GM23338 (cell line): ENCODE data around the gene PTPN9. TPM values are rescaled to one million over a fixed set of nuclear protein-coding genes. Genes with fewer than 3 reads are reported as not detected.

Experiments
- ATAC-seq: fragments of 200-7000 bp; cut with Tn5 transposase; 3 replicates; pipeline ENCODE4 v1.9.1; 2020
- DNase-seq: peaks from one replicate; pipeline ENCODE4 v3.0.0-alpha.2; 2015; ENCODE audit warnings: low spot score
- H2AFZ ChIP-seq: fragments of 200-600 bp; sonication (generic); 2 replicates; pipeline ENCODE4 v1.8.0; 2016; ENCODE audit warnings: antibody characterized with exemption, mild to moderate bottlenecking, moderate library complexity
- H3F3A ChIP-seq: fragments of 200-600 bp; sonication (generic); replicated peaks from 2 replicates; pipeline ENCODE4 v1.8.0; 2017; ENCODE audit warnings: antibody characterized with exemption, mixed run types, low read depth
- H3K27ac ChIP-seq: fragments of 200-600 bp; sonication (generic); 2 replicates; pipeline ENCODE4 v1.6.1; 2016; ENCODE audit warnings: low read depth
- H3K27me3 ChIP-seq: fragments of 200-600 bp; sonication (generic); 2 replicates; pipeline ENCODE4 v1.8.0; 2016; ENCODE audit warnings: mild to moderate bottlenecking, mixed run types, moderate library complexity; ENCODE audit not compliant: insufficient read depth
- H3K36me3 ChIP-seq: fragments of 200-600 bp; sonication (generic); 2 replicates; pipeline ENCODE4 v1.8.0; 2016; ENCODE audit warnings: mild to moderate bottlenecking; ENCODE audit not compliant: insufficient read depth
- H3K4me1 ChIP-seq: fragments of 200-600 bp; sonication (generic); 2 replicates; pipeline ENCODE4 v1.8.0; 2016; ENCODE audit warnings: mild to moderate bottlenecking, moderate library complexity; ENCODE audit not compliant: insufficient read depth
- H3K4me2 ChIP-seq: fragments of 200-600 bp; sonication (generic); 2 replicates; pipeline ENCODE4 v1.7.1; 2017; ENCODE audit warnings: mixed run types
- H3K4me3 ChIP-seq: fragments of 200-600 bp; sonication (generic); 2 replicates; pipeline ENCODE4 v1.6.1; 2016; ENCODE audit warnings: mixed run types
- H3K79me2 ChIP-seq: fragments of 200-600 bp; sonication (generic); replicated peaks from 2 replicates; pipeline ENCODE4 v1.8.0; 2017; ENCODE audit warnings: mild to moderate bottlenecking; ENCODE audit not compliant: insufficient read depth
- H3K9me2 ChIP-seq: fragments of 200-600 bp; sonication (generic); 2 replicates; pipeline ENCODE4 v1.8.0; 2017; ENCODE audit not compliant: insufficient read depth
- H4K20me1 ChIP-seq: fragments of 200-600 bp; sonication (generic); replicated peaks from 2 replicates; pipeline ENCODE4 v1.8.0; 2017; ENCODE audit warnings: mild to moderate bottlenecking; ENCODE audit not compliant: insufficient read depth
- H3K27ac Mint-ChIP-seq: 2 replicates; pipeline ENCODE4 v1.8.0; 2020; ENCODE audit warnings: inconsistent platforms, mild to moderate bottlenecking, moderate library complexity, mixed read lengths
- H3K27me3 Mint-ChIP-seq: 3 replicates; pipeline ENCODE4 v1.8.0; 2022; ENCODE audit warnings: low read depth, mild to moderate bottlenecking, moderate library complexity, mixed read lengths, inconsistent platforms; ENCODE audit not compliant: insufficient read depth, poor library complexity
- H3K36me3 Mint-ChIP-seq: 3 replicates; pipeline ENCODE4 v1.8.0; 2021; ENCODE audit warnings: low read depth, mild to moderate bottlenecking, inconsistent platforms, moderate library complexity, mixed read lengths
- H3K4me1 Mint-ChIP-seq: 3 replicates; pipeline ENCODE4 v1.8.0; 2020; ENCODE audit warnings: mild to moderate bottlenecking, inconsistent platforms, mixed read lengths
- H3K4me3 Mint-ChIP-seq: 3 replicates; pipeline ENCODE4 v1.8.0; 2021; ENCODE audit warnings: moderate library complexity, mild to moderate bottlenecking, inconsistent platforms, mixed read lengths
- H3K9me3 Mint-ChIP-seq: 3 replicates; pipeline ENCODE4 v1.8.0; 2020; ENCODE audit warnings: moderate library complexity, mild to moderate bottlenecking, inconsistent platforms, mixed read lengths
- CREB1 ChIP-seq: fragments of 250-450 bp; sonication (Bioruptor Pico); IDR thresholded peaks from 2 replicates; pipeline ENCODE4 v1.5.0; 2020; ENCODE audit warnings: low read depth, mild to moderate bottlenecking, moderate library complexity
- CTCF ChIP-seq, 2 experiments: fragments of 200-600 bp in 1 of 2; sonication (generic) in 1 of 2; conservative IDR thresholded peaks; 2 replicates each; pipeline versions ENCODE4 v1.5.1 to v1.6.1; 2016 to 2017; ENCODE audit warnings: antibody characterized with exemption in 2 of 2, low read depth in 2 of 2, mild to moderate bottlenecking in 2 of 2, moderate library complexity in 1 of 2
- ETS1 ChIP-seq: IDR thresholded peaks from 2 replicates; pipeline ENCODE4 v1.6.1; 2016; ENCODE audit warnings: antibody characterized with exemption
- EZH2 ChIP-seq: fragments of 200-600 bp; sonication (generic); IDR thresholded peaks from one replicate; pipeline ENCODE4 v1.8.0; 2017; ENCODE audit warnings: antibody characterized with exemption, mild to moderate bottlenecking, low read depth; ENCODE audit not compliant: unreplicated experiment
- EZH2phosphoT487 ChIP-seq: fragments of 200-600 bp; sonication (generic); IDR thresholded peaks from one replicate; pipeline ENCODE4 v1.8.1; 2018; ENCODE audit warnings: antibody characterized with exemption; ENCODE audit not compliant: unreplicated experiment
- JUNB ChIP-seq: IDR thresholded peaks from one replicate; pipeline ENCODE4 v1.6.1; 2016; ENCODE audit warnings: antibody characterized with exemption; ENCODE audit not compliant: unreplicated experiment
- NANOG ChIP-seq: IDR thresholded peaks from 2 replicates; pipeline ENCODE4 v1.6.1; 2016; ENCODE audit warnings: antibody characterized with exemption, borderline replicate concordance
- POLR2AphosphoS5 ChIP-seq: IDR thresholded peaks from 2 replicates; pipeline ENCODE4 v1.6.1; 2016; ENCODE audit warnings: antibody characterized with exemption, low read depth
- REST ChIP-seq: IDR thresholded peaks from one replicate; pipeline ENCODE4 v1.6.1; 2018; ENCODE audit warnings: antibody characterized with exemption; ENCODE audit not compliant: unreplicated experiment
- STAT1 ChIP-seq: IDR thresholded peaks from one replicate; pipeline ENCODE4 v1.6.1; 2016; ENCODE audit warnings: antibody characterized with exemption; ENCODE audit not compliant: unreplicated experiment
- ZNF114 ChIP-seq: fragments of 250-450 bp; sonication (Bioruptor Pico); IDR thresholded peaks from 2 replicates; pipeline ENCODE4 v1.5.0; 2020; ENCODE audit warnings: mild to moderate bottlenecking, moderate library complexity
- ZNF331 ChIP-seq: fragments of 250-450 bp; sonication (Bioruptor Pico); IDR thresholded peaks from 2 replicates; pipeline ENCODE4 v1.5.0; 2020; ENCODE audit warnings: low read depth, mild to moderate bottlenecking, moderate library complexity
- ZNF462 ChIP-seq: fragments of 250-450 bp; sonication (Bioruptor Pico); IDR thresholded peaks from 2 replicates; pipeline ENCODE4 v1.5.0; 2020; ENCODE audit warnings: mild to moderate bottlenecking, moderate library complexity
- polyA plus RNA-seq: library from polyadenylated mRNA; unstranded; fragments of >200 nt; fragmentation: Nextera tagmentation; extraction: Ambion mirVana; gene quantifications from 2 replicates; pipeline ENCODE4 v1.2.1, GENCODE V29; 2016
- total RNA-seq: library from RNA; depleted of rRNA; stranded (reverse); fragments of >200 nt; shearing (Covaris generic); gene quantifications from 2 replicates; pipeline ENCODE4 v1.2.3, GENCODE V29; 2014

The PTPN9 gene
- total and polyA plus RNA-seq, 2 experiments from 2014 or later: 12.1 to 32.7 TPM

- Histone ChIP-seq H3K4me1 (no peaks in the 10 kb centered on the region), H3K79me2 (no peaks in the 10 kb centered on the region), H3K36me3 (peaks cover 8% of the 10 kb centered on the region), H3K4me2 (no peak overlapping the region), H3K9me2 (no peaks in the 10 kb centered on the region), H2AFZ (no peak overlapping the region), H3K4me3 (no peak overlapping the region), H3F3A (0 out of 2 replicates have a peak, but pooled peaks cover 3% of the 10 kb centered on the region), H4K20me1 (no peaks in the 10 kb centered on the region), H3K27ac (0 out of 2 replicates have a peak overlapping the region, but pooled peaks have one; percentile 6), H3K27me3 (no peaks in the 10 kb centered on the region)
- Mint-ChIP-seq H3K36me3 (peaks cover 42% of the 10 kb centered on the region), H3K9me3 (no peaks in the 10 kb centered on the region), H3K27ac (no peak overlapping the region), H3K4me1 (no peaks in the 10 kb centered on the region), H3K27me3 (no peaks in the 10 kb centered on the region), H3K4me3 (no peak overlapping the region)
- ATAC-seq: no peak
- no peak for TF ChIP-seq ETS1
- TF ChIP-seq STAT1: no peak
- TF ChIP-seq EZH2phosphoT487: no peak
- no peak for TF ChIP-seq ZNF331 (CRISPR knock-in tag)
- TF ChIP-seq NANOG: no peak
- TF ChIP-seq ZNF114 (CRISPR knock-in tag): no peak
- no peak for TF ChIP-seq EZH2
- no peak for TF ChIP-seq REST
- TF ChIP-seq POLR2AphosphoS5: no peak
- no peak for TF ChIP-seq CTCF (conservative IDR thresholded peaks at IDR 0.05; ENCODE audit: low read depth in 2 of 2)
- no peak for TF ChIP-seq JUNB
- no peak for TF ChIP-seq ZNF462 (CRISPR knock-in tag)
- TF ChIP-seq CREB1 (CRISPR knock-in tag): no peak
- DNase-seq: no peak
Observed at GRCh38 chr15:75599401-75599800, 20.3 kb upstream of the PTPN9 start.
